GM12878 (cell line): Measurements from ENCODE around the gene MFNG. TPM values are rescaled to one million over a fixed set of nuclear protein-coding genes. Genes with fewer than 3 reads are reported as not detected.

ENCODE experiments used
- ATAC-seq: fragments of 200-7000 bp; cut with Tn5 transposase; 3 replicates; pipeline ENCODE4 v1.9.1; 2020; ENCODE audit warnings: mild to moderate bottlenecking, moderate library complexity
- BruUV-seq: library from RNA; stranded (reverse); fragments of 400-500 nt; replicated peaks from 2 replicates; lab custom pipeline; 2021; lab: Mats Ljungman, UMichigan
- CTCF ChIA-PET: fragments of 300-600 bp; sonication (Branson Sonifier 250); formaldehyde crosslinking; extraction: SDS; loops from one replicate; lab custom pipeline; 2021; ENCODE audit warnings: inconsistent platforms; lab: Yijun Ruan, JAX
- POLR2A ChIA-PET: fragments of 350-600 bp; formaldehyde crosslinking; extraction: SDS; loops from one replicate; lab custom pipeline; 2021; ENCODE audit warnings: inconsistent platforms; lab: Charles Lee
- RAD21 ChIA-PET: fragments of 300-600 bp; sonication (Branson Sonifier 250); formaldehyde crosslinking; loops from one replicate; lab custom pipeline; 2023; ENCODE audit warnings: antibody characterized with exemption; ENCODE audit not compliant: unreplicated experiment; lab: Charles Lee
- SMC1A ChIA-PET: fragments of 300-600 bp; sonication (Branson Sonifier 250); formaldehyde crosslinking; loops from one replicate; lab custom pipeline; 2023; ENCODE audit not compliant: unreplicated experiment, uncharacterized antibody; lab: Charles Lee
- DNase-seq: peaks from one replicate; pipeline ENCODE4 v3.0.0-alpha.2; 2011; ENCODE audit warnings: low read depth, low spot score
- FAIRE-seq: peaks from 3 replicates; lab custom pipeline; 2011; peaks lifted over from hg19 to GRCh38; lab: Jason Lieb, UNC
- H2AFZ ChIP-seq: 2 replicates; pipeline ENCODE4 v1.6.0; 2011; ENCODE audit warnings: low read depth, low read length, control low read depth; ENCODE audit not compliant: control insufficient read depth
- H3K27ac ChIP-seq: 2 replicates; pipeline ENCODE4 v1.5.1; 2011; ENCODE audit warnings: control low read depth; ENCODE audit not compliant: control insufficient read depth, insufficient read depth
- H3K27me3 ChIP-seq, 2 experiments: replicated peaks in 1 of 2; 2 replicates each; pipeline versions ENCODE4 v1.6.0 to v1.6.1; 2011; ENCODE audit warnings: low read length in 1 of 2; ENCODE audit not compliant: control insufficient read depth in 2 of 2, insufficient read depth in 2 of 2
- H3K36me3 ChIP-seq, 2 experiments: 2 replicates each; pipeline ENCODE4 v1.5.1; 2011; ENCODE audit warnings: low read length in 1 of 2; ENCODE audit not compliant: control insufficient read depth in 2 of 2, insufficient read depth in 2 of 2
- H3K4me1 ChIP-seq: 2 replicates; pipeline ENCODE4 v1.6.1; 2011; ENCODE audit warnings: mild to moderate bottlenecking, low read length, moderate library complexity, mixed read lengths; ENCODE audit not compliant: control insufficient read depth, insufficient read depth
- H3K4me2 ChIP-seq: 2 replicates; pipeline ENCODE4 v1.6.0; 2011; ENCODE audit warnings: control low read depth; ENCODE audit not compliant: control insufficient read depth, insufficient read depth
- H3K4me3 ChIP-seq: fragments of 200-600 bp; sonication (generic); 2 replicates; pipeline ENCODE4 v1.5.1; 2016
- H3K79me2 ChIP-seq: 2 replicates; pipeline ENCODE4 v1.6.0; 2011; ENCODE audit warnings: low read length; ENCODE audit not compliant: control insufficient read depth, insufficient read depth
- H3K9ac ChIP-seq: 2 replicates; pipeline ENCODE4 v1.8.0; 2011; ENCODE audit warnings: low read length, control low read depth, mixed read lengths; ENCODE audit not compliant: control insufficient read depth, insufficient read depth
- H3K9me3 ChIP-seq: replicated peaks from 3 replicates; pipeline ENCODE4 v1.5.1; 2011; ENCODE audit warnings: mild to moderate bottlenecking, low read length; ENCODE audit not compliant: control insufficient read depth, insufficient read depth
- H4K20me1 ChIP-seq: 2 replicates; pipeline ENCODE4 v1.6.0; 2011; ENCODE audit not compliant: control insufficient read depth, insufficient read depth
- ATF7 ChIP-seq: fragments of 450-650 bp; IDR thresholded peaks from 2 replicates; pipeline ENCODE4 v1.6.1; 2016; ENCODE audit warnings: low read depth, mild to moderate bottlenecking
- BACH1 ChIP-seq: fragments of 450-650 bp; IDR thresholded peaks from 2 replicates; pipeline ENCODE4 v1.6.1; 2017; ENCODE audit warnings: mild to moderate bottlenecking, borderline replicate concordance
- BMI1 ChIP-seq: fragments of 450-650 bp; IDR thresholded peaks from 2 replicates; pipeline ENCODE4 v1.6.1; 2016; ENCODE audit warnings: mild to moderate bottlenecking, moderate library complexity, borderline replicate concordance
- CBX3 ChIP-seq: fragments of 200-600 bp; sonication (generic); IDR thresholded peaks from 2 replicates; pipeline ENCODE4 v1.6.1; 2016; ENCODE audit warnings: low read depth, borderline replicate concordance
- E4F1 ChIP-seq: fragments of 450-650 bp; IDR thresholded peaks from 2 replicates; pipeline ENCODE4 v1.6.1; 2018; ENCODE audit warnings: borderline replicate concordance, mild to moderate bottlenecking; ENCODE audit not compliant: partially characterized antibody
- FOS ChIP-seq: IDR thresholded peaks from 3 replicates; pipeline ENCODE4 v1.6.1; 2011; ENCODE audit warnings: borderline replicate concordance; ENCODE audit not compliant: insufficient read length; ENCODE audit errors: extremely low read depth
- IRF5 ChIP-seq: fragments of 450-650 bp; IDR thresholded peaks from 2 replicates; pipeline ENCODE4 v1.6.1; 2017; ENCODE audit warnings: borderline replicate concordance
- NR2C1 ChIP-seq: fragments of 450-650 bp; IDR thresholded peaks from 2 replicates; pipeline ENCODE4 v1.6.1; 2017; ENCODE audit warnings: antibody characterized with exemption, mild to moderate bottlenecking, moderate library complexity
- RAD21 ChIP-seq: IDR thresholded peaks from 2 replicates; pipeline ENCODE4 v1.6.1; 2011; ENCODE audit warnings: mild to moderate bottlenecking, low read depth, low read length, moderate library complexity; ENCODE audit not compliant: insufficient read depth
- SMAD5 ChIP-seq: IDR thresholded peaks from 2 replicates; pipeline ENCODE4 v1.6.1; 2016; ENCODE audit warnings: antibody characterized with exemption, low read depth
- STAT3 ChIP-seq: IDR thresholded peaks from 2 replicates; pipeline ENCODE4 v1.6.1; 2011; ENCODE audit warnings: low read depth, low read length, improper control_type of control experiment
- TCF12 ChIP-seq: IDR thresholded peaks from 2 replicates; pipeline ENCODE4 v1.6.1; 2011; ENCODE audit warnings: low read depth, mild to moderate bottlenecking, low read length
- WGBS: methylation state at CpG from one replicate; pipeline ENCODE4 v1.1.6; 2016; ENCODE audit warnings: low lambda C conversion rate; ENCODE audit not compliant: insufficient replicate concordance, insufficient coverage; ENCODE audit errors: missing lambda C conversion rate; 5-methylcytosine and 5-hydroxymethylcytosine counted together
- in situ Hi-C: fragments of 300-500 bp; cut with MboI; formaldehyde crosslinking; loops from 9 replicates; pipeline ENCODE4 v1.14.3; 2018; ENCODE audit warnings: mixed read lengths
- intact Hi-C: fragments of 100-400 bp; cut with micrococcal nuclease; formaldehyde crosslinking; loops from one replicate; pipeline ENCODE4 v1.14.2; 2022; ENCODE audit not compliant: unreplicated experiment
- polyA plus RNA-seq, 11 experiments: library from polyadenylated mRNA; depleted of rRNA in 4 of 11; unstranded in 6 of 11; stranded (reverse) in 5 of 11; fragments of >200 nt; fragmentation: Nextera tagmentation in 4 of 11; fragmentation: Illumina TruSeq in 1 of 11; extraction: Ambion mirVana in 4 of 11; extraction: Trizol in 1 of 11; gene quantifications; 1 replicate in 1 of 11; 2 replicates in 10 of 11; pipeline versions ENCODE4 v1.2.1 to v1.2.3, GENCODE V29; 2011 to 2016; ENCODE audit warnings: inconsistent platforms in 2 of 11, missing spikeins in 2 of 11, low read depth in 1 of 11
- total RNA-seq, 4 experiments: library from RNA; depleted of rRNA in 3 of 4; stranded (reverse); fragments of >200 nt in 3 of 4; fragmentation: Illumina TruSeq in 1 of 4; extraction: Trizol in 1 of 4; gene quantifications; 2 replicates each; pipeline versions ENCODE4 v1.2.1 to v1.2.3, GENCODE V29; 2013 to 2021

MFNG gene
- total and polyA plus RNA-seq, 10 of the 15 experiments (the other 5 are each of a cell fraction or from before 2014, with no cell fraction given) = 11.5 to 117 (median 68.5) TPM

GRCh38 chr22:37481347-37481907, 4.8 kb downstream of the MFNG start:
- peaks cover 18% of the 10 kb centered on the region for H3K4me1 ChIP-seq
- intact Hi-C loops = no loop called here

More at GRCh38 chr22:37481347-37481907, 4.8 kb downstream of the MFNG start:
- no peaks in the 10 kb centered on the region for H3K27me3 ChIP-seq
- in situ Hi-C loops = no loop called here
- H4K20me1 ChIP-seq = no peaks in the 10 kb centered on the region; the same call in 1 of the 2 replicates
- no peak for TF ChIP-seq STAT3
- TF ChIP-seq CBX3 = no peak
- TF ChIP-seq SMAD5 = no peak
- TF ChIP-seq RAD21 = no peak
- TF ChIP-seq BACH1 = no peak
- no peak for TF ChIP-seq FOS
- TF ChIP-seq E4F1 = no peak
- no peak for TF ChIP-seq NR2C1
- TF ChIP-seq ATF7 = no peak
- TF ChIP-seq BMI1 = no peak
- TF ChIP-seq TCF12 = no peak
- TF ChIP-seq IRF5 = no peak
- no peaks in the 10 kb centered on the region for H3K9me3 ChIP-seq
- WGBS = 96% methylated on average over 12 of the region's 12 CpGs
- no TSS peak for BruUV-seq
- ChIA-PET POLR2A (no interaction called here), RAD21 (no interaction called here), CTCF (no interaction called here), SMC1A (interaction anchor here (2.7 kb wide), 1 partner anchor 9 kb away, joined by 8 read pairs; no protein-coding TSS in a partner anchor)
- peak overlapping the region; percentile 33 for H3K4me2 ChIP-seq
- H3K27ac ChIP-seq = no peak overlapping the region
- H3K79me2 ChIP-seq = peaks cover 53% of the 10 kb centered on the region
- H3K36me3 ChIP-seq = peaks cover 11 to 17% of the 10 kb centered on the region in 2 experiments; a peak in 3 of 4 replicates
- no peak overlapping the region for H3K4me3 ChIP-seq
- no peak overlapping the region for H2AFZ ChIP-seq
- DNase-seq (no peak), FAIRE-seq (no peak), ATAC-seq (no peak)
- no peak overlapping the region; the same call in 1 of the 2 replicates for H3K9ac ChIP-seq
